Right lobe of liver (tissue), 4 donors: ENCODE measurements around the gene MOB1A.

Source experiments
- POLR2A ChIP-seq: fragments of 450-650 bp; IDR thresholded peaks from one replicate; pipeline ENCODE4 v1.6.1; 2017; ENCODE audit warnings: antibody characterized with exemption, mild to moderate bottlenecking
- TF ChIP-seq, protein P1 (sequence below), 4 donors: fragments of 200-600 bp in 3 of 4; fragments of 450-650 bp in 1 of 4; IDR thresholded peaks; one replicate each; pipeline versions ENCODE4 v1.5.1 to v1.8.0; 2016 to 2022; ENCODE audit warnings: antibody characterized with exemption in 4 of 4, mild to moderate bottlenecking in 2 of 4
- donor health status: DM: no; HTN: no; CAD: no.
- donor health status: DM: no; HTN: no; CAD: no.
- donor health status: DM: no; HTN: yes; CAD: no.

DNA sequence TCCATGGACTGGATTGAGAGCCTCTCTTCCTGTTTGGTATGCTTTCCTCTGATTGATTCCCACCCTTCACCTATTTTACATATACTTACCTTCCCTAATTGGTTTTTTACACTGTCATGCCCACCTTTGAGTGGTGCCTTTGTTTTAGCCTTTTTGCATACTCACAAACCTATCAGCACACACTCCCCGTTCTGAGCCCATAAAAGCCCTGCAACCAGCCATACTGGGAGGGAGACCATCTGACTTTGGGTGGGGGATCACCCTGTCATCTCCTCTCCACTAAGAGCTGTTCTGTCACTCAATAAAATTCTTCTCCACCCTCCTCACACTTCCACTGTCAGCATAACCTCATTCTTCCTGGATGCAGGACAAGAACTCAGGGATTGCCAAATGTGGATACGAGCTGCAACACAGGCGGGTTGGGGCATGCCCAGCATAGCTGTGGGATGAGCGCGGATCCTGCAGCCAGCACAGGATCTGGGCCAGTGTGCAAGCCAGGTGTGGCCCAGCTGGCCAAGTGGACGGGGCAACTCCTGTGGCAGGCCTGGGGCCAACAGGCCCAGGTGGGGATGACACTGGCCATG is 9.4 kb upstream of the MOB1A start:
- TF ChIP-seq, protein P1, sequence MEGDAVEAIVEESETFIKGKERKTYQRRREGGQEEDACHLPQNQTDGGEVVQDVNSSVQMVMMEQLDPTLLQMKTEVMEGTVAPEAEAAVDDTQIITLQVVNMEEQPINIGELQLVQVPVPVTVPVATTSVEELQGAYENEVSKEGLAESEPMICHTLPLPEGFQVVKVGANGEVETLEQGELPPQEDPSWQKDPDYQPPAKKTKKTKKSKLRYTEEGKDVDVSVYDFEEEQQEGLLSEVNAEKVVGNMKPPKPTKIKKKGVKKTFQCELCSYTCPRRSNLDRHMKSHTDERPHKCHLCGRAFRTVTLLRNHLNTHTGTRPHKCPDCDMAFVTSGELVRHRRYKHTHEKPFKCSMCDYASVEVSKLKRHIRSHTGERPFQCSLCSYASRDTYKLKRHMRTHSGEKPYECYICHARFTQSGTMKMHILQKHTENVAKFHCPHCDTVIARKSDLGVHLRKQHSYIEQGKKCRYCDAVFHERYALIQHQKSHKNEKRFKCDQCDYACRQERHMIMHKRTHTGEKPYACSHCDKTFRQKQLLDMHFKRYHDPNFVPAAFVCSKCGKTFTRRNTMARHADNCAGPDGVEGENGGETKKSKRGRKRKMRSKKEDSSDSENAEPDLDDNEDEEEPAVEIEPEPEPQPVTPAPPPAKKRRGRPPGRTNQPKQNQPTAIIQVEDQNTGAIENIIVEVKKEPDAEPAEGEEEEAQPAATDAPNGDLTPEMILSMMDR (IDR thresholded peaks at IDR 0.05): no peak
- no peak for TF ChIP-seq POLR2A
